Posterior vena cava (tissue), 2 donors: ENCODE measurements around the gene FAM20A. TPM values are rescaled to one million over a fixed set of nuclear protein-coding genes. Genes with fewer than 3 reads are reported as not detected.
A peak's percentile ranks its signal among the peaks of the same experiment; 100 is the strongest.

Source experiments
- DNase-seq: peaks from one replicate; pipeline ENCODE4 v3.0.0-alpha.2; 2020; ENCODE audit warnings: low spot score
- intact Hi-C, 2 donors: fragments of 100-400 bp; cut with DNase I; formaldehyde crosslinking; loops; one replicate each; pipeline versions ENCODE4 v1.14.1 to v1.14.2; 2022 to 2023
- total RNA-seq, 2 donors: library from RNA; stranded (reverse); fragmentation: NEBNext Ultra II Directional; extraction: Animal tissue kit (Norgen Biotek cat#: 25700); gene quantifications; one replicate each; pipeline ENCODE4 v1.2.1, GENCODE V29; 2021
- donor health status: DM: yes; HTN: yes; CAD: no.
- donor health status: DM: yes; HTN: yes; CAD: no.

Gene FAM20A
- total RNA-seq, 2 donors from 2014 or later = 17.6 to 29.9 TPM

- intact Hi-C loops = no loop called here
Measured at GRCh38 chr17:68612209-68612922, 11.2 kb upstream of the FAM20A start.

GRCh38 chr17:68611353-68612208 is 10.4 kb upstream of the FAM20A start:
- DNase-seq = no peak
- intact Hi-C loops = no loop called here

More at GRCh38 chr17:68612209-68612922, 11.2 kb upstream of the FAM20A start:
- no peak for DNase-seq

GRCh38 chr17:68610554-68610953 is 9.4 kb upstream of the FAM20A start:
- DNase-seq = no peak
- intact Hi-C loops = no loop called here

GRCh38 chr17:68608515-68609130 is 7.5 kb upstream of the FAM20A start:
- intact Hi-C loops = no loop called here
- DNase-seq = no peak

- intact Hi-C loops = no loop called here
- no peak for DNase-seq
Measured at GRCh38 chr17:68606451-68607307, 5.5 kb upstream of the FAM20A start.

GRCh38 chr17:68605914-68606313 is 4.7 kb upstream of the FAM20A start:
- intact Hi-C loops = no loop called here
- DNase-seq = no peak

- intact Hi-C loops = no loop called here
Measured at GRCh38 chr17:68603656-68604055, 2.5 kb upstream of the FAM20A start.

GRCh38 chr17:68603027-68603426 is 1.9 kb upstream of the FAM20A start:
- DNase-seq = no peak
- intact Hi-C loops = no loop called here

More at GRCh38 chr17:68603656-68604055, 2.5 kb upstream of the FAM20A start:
- no peak for DNase-seq

GRCh38 chr17:68602289-68602688 is 1.1 kb upstream of the FAM20A start:
- no peak for DNase-seq

GRCh38 chr17:68601565-68602288 is 560 bp upstream of the FAM20A start:
- no peak for DNase-seq
- intact Hi-C loops = no loop called here

More at GRCh38 chr17:68602289-68602688, 1.1 kb upstream of the FAM20A start:
- intact Hi-C loops = no loop called here

- DNase-seq = peak; percentile 81
- intact Hi-C loops = no loop called here
Measured at GRCh38 chr17:68600067-68600930, 868 bp downstream of the FAM20A start.

GRCh38 chr17:68599552-68600066 is 1.6 kb downstream of the FAM20A start:
- intact Hi-C loops = no loop called here
- DNase-seq = peak; percentile 78

- no peak for DNase-seq
Measured at GRCh38 chr17:68599091-68599490, 2.1 kb downstream of the FAM20A start.

GRCh38 chr17:68598545-68598961 is 2.6 kb downstream of the FAM20A start:
- intact Hi-C loops = no loop called here
- DNase-seq = no peak

More at GRCh38 chr17:68599091-68599490, 2.1 kb downstream of the FAM20A start:
- intact Hi-C loops = no loop called here

- DNase-seq = no peak
- intact Hi-C loops = no loop called here
Measured at GRCh38 chr17:68598074-68598473, 3.1 kb downstream of the FAM20A start.

GRCh38 chr17:68596411-68596945 is 4.7 kb downstream of the FAM20A start:
- no peak for DNase-seq
- intact Hi-C loops = no loop called here

- no peak for DNase-seq
- intact Hi-C loops = no loop called here
Measured at GRCh38 chr17:68595986-68596385, 5.2 kb downstream of the FAM20A start.
